Activated naive CD8-positive, alpha-beta T cell treated with anti-CD3 and anti-CD28 coated beads, Interleukin-2, amount 50 U/mL, for 16 hours (primary cell): ENCODE measurements around the gene STOML1.
"Not testable (repeated sequence)": the region's sequence is repeated elsewhere in the genome, so short reads cannot be mapped to it uniquely, and the experiment has no call there.

Experiments used
- DNase-seq: peaks from one replicate; pipeline ENCODE4 v3.0.0-alpha.2; 2020; ENCODE audit warnings: low read depth, low spot score

Gene STOML1

DNA sequence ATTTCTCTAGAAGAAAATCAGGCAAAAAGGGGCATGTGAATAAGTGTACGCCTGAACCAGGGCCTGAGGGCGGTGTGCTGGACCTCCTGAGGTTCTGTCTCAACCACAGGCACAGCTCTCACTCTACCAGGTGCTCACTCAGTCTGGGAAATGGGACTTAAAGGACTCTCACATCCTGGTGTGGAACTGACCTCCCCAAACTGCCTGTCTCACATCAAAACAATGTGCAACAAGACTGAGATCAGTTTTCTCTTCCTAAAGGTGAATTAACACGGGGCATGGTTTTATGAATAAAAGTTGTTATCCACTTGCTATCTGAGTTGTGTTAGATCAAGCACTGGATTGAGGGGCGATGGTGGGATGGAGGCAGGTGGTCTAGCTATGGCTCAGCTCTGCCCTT, 4.8 kb downstream of the STOML1 start:
- DNase-seq: no peak

DNA sequence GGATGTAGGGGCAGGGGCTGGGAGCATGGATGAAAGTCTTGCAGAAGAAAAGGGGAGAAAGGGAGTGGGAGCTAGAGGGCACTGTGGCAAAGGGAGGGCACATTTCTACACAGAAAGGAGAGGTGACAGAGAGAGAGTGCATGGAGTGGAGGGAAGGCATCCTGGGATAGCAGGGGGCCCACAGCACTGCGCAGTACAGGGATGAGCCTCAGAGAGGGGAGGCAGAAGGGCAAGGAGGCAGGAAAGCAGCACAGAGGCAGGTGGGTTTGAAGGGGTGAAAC, 5.4 kb downstream of the STOML1 start:
- DNase-seq: no peak

DNA sequence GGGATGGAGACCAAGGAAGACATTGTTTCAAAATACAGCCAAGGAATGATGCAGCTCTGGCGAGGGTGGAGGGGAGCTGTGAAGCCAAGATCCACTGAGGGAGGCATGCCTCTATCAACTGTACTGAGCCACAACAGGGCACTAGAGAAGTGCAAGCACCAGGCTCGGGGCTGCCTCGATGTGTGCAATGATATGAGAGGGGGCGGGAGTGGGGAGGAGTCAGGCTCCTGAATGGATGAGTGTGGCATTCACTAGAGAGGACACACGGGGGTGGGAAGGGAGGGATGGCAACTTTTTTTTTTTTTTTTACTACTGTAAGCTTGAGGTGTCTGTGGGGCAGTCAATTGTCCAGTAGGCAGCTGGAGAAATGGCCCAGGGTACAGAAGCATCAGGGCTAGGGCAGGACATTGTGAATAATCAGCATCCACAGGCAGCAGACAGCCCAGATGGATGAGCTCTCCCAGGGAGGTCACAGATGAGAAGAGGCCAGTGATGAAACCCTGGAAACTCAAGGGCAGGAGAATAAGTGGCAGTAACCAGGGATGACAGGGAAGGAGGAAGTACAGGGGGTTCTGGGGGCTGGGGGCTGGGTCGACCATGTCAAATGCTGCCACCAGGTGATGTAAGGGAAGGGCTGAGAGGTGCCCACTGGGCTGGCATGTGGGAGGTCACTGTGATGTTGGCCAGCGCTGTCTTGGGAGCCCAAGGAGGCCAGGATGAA, 5.9 kb downstream of the STOML1 start:
- DNase-seq: no peak

DNA sequence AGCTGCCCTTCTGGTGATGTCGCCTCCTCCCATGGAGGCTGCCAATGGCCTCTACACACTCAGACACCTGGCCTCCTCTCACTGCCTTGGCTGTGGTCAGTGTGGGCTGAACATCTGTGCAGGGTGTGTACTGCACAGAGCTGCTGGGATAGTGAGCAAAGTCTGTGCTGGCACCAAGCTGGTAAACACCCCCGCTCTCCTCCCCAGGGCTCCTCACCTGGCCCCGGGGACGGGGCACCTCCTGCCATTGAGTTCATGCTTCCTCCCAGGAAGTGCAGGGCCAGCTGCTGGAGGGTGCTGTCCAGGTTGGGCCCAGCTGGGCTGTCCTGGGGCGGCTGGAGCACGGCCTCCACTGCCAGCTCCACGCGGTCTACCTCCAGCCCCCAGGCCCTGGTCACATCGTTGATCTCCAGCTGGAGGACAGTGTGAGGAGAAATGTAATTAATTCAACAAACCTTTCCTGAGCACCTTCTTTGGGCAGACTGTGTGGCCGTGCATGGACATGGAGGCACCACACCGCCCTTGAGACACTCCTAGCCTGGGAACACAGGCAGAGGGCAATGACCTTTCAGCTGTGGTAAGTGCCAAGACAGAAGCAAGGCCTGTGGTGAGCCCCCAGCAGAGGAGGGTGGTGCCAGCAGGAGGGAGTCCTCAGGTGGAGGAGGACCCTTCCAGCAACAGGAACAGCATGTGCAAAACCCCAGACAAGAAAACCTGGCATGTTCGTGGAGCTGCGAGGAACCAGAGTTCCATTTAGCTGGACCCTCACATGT, 6.8 kb downstream of the STOML1 start:
- DNase-seq: no peak

DNA sequence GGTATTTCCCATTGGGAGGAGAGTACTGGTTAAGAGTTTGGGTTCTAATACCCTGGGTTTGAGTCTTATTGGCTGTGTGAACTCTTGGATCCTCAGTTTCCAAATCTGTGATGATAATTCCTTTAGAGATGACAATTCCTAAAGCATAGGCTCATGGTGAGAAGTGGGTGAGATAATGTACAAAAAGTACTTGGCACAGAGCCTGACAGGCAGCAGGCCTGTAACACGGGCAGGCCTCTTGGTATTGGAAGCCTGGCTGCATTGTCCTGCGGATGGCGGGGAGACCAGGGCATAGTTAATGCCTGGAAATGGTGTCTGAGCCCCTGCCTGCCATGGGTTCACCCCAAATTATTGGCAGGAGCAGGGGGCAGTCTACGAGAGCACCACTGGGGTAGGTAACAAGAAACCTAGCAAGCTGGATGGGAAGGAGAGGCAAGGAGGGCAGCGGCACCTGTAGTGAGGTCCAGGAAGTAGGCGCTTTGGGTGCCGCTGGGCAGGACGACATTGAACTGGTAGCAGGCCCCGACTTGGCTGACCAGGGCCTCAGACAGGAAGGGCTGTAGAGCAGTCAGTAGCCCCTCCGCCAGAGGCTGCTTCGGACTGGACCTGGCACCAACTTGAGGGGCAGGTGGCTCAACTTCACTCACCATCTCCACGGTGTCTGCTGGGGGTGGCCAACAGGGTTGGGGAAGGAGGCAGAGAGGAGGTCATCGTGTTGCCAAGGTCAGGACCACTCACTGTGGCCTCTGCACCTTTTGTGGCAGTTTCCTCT, 7.7 kb downstream of the STOML1 start:
- no peak for DNase-seq

DNA sequence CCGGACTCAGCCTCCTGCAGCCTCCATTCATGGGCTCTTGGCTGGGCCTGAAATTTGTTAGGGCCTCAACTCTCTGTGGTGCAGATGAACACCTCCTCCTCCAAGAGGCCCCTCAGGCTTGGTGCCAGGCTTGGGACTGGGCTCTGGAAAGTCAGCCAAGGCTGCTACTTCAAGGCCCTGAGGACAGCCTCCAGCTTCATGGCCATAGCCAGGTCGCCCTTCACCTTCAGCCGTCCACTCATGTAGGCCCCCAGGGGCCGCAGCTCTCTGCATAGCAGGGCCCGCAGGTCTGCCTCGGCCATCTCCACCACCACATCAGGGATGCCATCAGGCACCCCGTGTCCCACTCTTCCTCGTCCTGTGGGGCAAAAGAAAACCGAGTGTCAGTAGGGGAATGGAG, 8.3 kb downstream of the STOML1 start:
- DNase-seq: no peak

DNA sequence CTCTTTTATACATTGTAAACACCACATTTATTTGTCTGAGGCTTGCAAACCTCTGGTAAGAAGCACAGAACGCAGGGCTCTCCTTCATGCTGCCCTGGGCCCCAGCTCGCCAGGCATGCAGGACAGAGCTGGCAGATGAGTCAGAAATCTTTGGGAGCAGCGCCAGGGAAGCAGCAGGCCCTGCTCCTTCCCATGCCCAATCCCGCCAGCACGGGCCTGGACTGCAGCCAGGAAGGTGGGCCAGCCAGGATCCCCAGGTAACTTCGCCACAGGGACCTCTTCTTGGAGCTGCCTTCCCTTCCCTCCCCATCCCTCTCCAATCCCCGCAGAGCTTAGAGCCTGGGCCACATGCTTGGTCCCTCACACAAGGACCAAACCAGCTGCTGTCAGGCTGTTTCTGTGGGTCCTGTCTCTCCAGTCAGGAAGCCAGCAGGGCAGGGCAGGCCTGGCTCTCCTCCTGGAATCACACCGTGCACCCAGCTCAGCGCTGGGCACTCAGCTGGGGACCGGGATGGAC, 8.8 kb downstream of the STOML1 start:
- DNase-seq: no peak

DNA sequence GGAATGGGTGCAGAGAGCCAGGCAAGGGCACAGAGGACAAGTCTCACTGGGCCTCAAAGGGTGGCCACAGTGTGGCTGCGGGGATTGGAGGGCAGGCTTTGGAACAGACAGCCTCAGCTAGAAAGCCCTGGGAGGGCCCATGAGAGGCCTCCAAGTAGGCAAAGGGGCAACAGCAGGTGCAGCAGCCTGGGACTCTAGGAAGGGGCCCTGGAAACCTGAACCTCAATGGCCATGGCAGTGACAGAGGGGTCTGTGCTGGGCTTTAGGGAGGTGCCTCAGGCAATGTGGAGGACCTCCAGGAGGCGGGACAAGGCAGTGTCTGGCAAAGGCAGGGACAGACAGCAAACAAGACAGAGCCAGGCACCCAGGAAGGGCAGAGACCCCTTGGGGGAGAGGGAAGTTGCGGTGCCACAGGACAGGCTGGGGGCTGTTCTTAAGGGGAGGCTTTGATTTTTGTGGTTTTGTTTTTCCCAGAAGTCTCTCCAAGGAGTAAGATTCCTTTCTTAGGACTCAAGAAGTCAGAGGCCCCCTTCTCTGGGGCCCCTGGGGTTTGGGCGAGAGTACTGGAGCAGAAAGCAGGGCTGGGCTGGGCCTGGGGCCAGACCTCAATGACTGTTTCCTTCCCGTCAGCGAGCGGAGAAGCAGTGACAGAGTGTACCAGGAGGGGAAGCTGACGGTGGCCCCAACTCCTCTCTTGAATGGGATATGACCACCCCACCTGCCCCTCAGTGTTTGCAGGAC, 9.7 kb downstream of the STOML1 start:
- no peak for DNase-seq

DNA sequence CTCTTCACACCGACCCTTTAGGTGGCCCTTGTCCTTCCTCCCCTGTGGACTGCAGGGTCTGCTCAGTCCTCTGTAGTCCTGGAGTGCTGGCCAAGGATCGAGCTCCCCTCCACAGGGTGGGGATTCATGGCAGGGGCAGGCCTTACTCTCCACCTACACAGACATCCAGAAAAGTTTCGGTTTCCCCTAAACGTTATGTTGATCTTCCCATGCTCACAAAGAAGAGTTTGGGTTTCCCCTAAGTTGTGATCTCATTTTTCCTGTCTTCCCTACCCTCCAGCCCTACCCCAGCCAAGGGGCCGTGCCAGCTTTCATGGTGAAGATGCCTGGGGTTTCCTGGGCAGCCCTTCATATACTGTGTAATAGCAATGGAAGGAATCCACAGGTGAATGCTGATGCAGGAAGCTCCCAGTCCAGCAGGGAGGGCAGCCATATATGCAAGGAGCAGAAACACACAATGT, 10.3 kb downstream of the STOML1 start:
- DNase-seq: no peak

DNA sequence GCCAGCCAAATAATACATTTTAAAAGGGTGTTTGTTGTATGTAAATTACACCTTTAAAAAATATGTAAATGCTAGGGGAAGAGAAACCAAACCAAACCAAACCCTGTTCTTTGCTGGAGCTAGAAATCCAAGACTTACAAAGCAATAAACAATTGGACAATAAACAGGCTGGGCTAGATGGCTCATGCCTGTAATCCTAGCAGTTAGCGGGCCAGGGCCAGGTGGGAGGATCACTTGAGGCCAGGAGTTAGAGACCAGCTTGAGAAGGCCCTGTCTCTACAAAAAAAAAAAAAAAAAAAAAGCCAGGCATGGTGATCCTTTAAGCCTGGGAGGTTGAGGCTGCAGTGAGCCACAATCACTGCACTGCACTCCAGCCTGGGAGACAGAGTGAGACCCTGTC, 12.5 kb downstream of the STOML1 start:
- no peak for DNase-seq

DNA sequence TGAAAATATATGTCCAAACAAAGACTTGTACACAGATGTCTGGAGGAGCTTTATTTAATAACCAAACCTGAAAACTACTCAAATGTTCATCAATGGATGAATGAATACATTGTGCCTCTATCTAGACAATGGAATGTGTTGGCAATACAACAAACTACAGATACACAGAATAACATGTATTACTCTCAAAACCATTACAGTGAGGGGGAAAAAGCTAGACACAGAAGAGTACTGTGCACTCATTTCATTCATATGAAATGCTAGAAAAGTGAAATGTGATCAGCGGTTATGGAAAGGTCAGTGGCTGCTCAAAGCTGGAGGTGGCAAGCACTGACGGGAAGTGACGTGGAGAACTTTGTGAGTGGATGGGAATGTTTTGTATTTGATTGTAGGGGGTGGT, 13.2 kb downstream of the STOML1 start:
- no peak for DNase-seq

DNA sequence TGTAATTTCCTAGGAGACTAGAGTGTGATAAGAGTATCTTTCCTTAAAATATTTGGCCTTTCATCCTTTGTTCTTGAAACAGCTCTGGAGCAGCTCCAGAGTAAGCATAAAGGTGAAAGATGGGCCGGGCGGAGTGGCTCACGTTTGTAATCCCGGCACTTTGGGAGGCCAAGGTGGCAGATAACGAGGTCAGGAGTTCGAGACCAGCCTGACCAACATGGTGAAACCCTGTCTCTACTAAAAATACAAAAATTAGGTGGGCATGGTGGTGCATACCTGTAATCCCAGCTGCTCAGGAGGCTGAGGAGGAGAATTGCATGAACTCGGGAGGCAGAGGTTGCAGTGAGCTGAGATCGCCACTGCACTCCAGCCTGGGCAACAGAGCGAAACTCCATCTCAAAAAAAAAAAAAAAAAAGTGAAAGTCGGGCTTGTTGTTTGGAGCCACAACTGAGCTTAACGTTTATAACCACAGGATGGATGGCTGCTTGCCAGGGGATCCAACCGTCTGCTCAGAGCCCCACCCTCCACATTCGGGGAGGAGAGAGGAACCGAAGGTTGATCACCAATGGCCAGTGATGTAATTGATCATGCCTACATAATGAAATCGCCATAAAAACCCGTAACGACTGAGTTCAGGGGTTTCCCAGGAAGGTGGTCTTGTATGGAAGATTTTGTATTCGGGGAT, 16.5 kb downstream of the STOML1 start:
- not testable (repeated sequence) for DNase-seq

DNA sequence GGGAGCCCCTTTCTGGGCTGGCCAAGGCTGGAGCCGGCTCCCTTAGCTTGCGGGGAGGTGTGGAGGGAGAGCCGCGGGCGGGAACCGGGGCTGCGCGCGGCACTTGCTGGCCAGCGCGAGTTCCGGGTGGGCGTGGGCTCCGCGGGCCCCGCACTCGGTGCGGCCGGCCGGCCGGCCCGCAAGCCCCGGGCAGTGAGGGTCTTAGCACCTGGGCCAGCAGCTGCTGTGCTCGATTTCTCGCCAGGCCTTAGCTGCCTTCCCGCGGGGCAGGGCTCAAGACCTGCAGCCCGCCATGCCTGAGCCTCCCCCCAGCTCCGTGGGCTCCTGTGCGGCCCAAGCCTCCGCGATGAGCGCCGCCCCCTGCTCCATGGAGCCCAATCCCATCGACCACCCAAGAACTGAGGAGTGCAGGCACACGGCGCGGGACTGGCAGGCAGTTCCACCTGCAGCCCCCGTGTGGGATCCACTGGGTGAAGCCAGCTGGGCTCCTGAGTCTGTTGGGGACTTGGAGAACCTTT, 18.4 kb downstream of the STOML1 start:
- not testable (repeated sequence) for DNase-seq

DNA sequence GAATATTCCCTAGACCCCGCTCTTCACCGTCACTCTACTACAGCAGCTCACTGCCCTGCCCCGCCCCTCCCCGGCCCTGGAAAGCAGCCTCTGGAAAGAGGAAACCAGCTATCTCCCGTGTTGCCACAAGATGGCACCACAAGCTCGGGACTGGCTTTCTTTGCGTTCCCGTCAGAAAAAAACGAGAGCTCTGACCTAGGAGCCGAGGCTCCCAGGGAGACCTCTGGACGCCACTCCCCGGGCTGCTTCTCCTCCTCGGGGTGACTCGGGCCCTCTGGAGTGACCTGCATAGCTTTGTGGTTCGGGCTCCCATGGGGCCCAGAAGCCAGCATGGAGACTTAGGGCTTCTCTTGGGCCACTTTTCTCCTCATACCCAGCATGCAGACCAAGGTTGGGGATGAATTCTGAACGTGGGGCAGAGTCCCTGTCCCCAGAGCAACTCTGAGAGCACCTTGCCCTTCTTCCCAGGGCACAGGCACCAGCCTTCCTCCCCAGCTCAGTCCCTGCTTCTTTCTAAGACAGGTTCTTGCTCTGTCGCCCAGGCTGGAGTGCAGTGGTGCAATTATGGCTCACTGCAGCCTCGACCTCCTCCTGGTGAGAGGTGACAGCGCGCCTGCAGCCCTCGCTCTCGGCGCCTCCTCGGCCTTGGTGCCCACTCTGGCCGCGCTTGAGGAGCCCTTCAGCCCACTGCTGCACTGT, 19.0 kb downstream of the STOML1 start:
- peak; percentile 65 for DNase-seq

DNA sequence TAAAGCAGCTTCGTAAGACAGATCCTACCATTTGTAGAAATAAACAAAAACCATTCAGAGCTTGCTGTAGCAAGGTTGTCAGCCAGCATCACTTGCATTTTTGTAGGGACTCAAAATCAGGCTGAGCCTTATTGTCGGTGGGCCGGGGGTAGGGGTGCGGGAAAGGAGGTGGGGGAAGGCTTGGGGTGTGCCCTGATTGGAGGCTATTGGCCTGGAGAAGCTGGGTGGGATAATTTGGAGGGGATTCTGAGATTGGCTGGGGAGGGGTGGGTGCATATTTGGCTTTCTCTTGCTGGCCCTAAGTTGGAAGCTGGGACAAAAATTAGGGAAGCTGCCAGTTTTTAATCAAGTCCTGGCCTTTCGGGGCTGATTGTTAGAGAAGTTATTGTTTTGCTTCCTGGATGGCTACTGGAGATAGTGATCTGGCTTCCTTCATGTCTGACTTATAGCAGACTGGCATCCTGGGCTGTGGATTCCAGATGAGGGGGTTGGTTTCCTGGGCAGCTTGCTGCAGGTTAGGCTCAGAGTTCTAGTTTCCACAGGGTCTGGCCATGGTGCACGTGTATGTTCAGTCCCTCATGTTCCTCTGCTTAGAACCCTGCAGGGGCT, 22.8 kb downstream of the STOML1 start:
- no peak for DNase-seq

DNA sequence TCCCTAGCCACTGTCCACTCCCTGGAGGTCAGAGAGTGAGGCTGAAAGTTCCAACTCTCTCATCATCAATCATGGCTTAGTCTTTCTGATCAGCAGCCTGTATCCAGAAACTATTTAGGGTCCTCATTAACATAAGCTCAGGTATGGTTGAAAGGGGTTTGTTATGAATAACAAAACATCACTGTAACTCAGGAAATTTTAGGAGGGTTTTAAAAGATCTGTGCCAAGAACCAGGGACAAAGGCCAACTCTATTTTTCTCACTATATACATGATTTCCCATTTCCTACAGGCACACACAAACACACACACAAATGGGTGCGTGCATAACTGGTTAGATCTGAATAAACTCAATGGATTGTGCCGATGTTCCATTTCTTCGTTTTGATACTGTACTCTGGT, 23.6 kb downstream of the STOML1 start:
- DNase-seq: no peak

DNA sequence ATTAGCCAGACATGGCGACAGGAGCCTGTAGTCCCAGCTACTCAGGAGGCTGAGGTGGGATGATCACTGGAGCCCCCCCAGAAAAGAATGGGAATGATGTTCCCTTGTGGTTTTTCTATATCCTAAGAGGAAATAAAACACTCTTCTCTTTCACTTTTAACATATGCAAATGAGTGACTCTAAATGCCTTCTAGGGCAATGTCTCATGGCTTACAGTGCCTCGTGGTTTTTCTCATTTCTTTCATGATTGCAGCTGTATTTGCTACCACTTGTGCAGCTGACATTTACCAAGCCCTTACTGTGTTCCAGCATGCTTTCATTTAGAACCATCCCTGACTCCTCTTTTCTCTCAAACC, 26.4 kb downstream of the STOML1 start:
- no peak for DNase-seq

DNA sequence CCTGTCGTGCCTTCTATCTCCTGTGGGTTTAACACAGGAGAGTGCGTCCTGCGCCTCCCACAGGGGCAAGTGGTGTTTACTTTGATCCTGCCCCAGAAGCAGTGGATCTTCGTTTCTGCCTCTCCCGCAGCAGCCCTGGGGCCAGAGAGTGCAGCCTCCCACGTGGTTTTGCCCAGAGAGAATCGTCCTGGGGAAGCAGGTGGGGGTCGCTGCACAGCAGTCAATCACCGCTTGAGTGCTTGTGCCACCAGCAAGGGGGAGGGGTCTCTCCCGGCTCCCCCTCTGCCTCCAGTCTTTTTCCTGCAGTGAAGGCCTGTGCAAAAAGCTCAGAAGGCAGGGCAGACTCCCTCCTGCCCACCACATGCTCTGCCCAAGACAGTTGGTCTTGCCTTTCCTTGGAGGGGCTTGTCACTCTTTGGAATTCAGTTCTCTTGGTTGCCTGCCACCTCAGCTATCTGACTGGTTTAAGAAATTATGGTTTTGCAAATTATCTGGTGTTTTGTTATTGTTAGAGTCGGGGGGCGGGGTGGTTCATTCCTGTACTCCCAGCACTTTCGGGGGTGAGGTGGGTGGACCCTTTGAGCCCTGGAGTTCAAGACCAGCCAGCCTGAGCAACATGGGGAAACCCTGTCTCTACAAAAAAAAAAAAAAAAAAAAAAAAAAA, 26.9 kb downstream of the STOML1 start:
- no peak for DNase-seq

DNA sequence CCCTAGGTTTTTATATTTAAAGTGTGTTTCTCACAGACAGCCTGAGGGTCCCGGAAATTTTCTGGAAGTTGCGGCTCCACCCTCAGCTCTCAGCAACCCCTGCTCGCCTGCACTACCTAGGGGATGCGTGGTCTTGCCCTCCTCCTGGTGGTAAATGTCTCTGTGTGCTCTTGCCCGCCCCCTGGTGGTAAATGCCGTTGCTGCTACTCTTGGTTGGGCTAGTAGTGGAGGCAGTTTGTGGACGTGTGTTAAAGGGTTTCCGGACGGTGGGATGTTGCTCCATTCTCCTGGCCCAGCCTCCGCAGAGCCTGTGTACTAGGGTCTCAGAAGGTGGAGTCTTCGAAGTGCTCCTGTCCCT, 27.4 kb downstream of the STOML1 start:
- peak; percentile 75 for DNase-seq

DNA sequence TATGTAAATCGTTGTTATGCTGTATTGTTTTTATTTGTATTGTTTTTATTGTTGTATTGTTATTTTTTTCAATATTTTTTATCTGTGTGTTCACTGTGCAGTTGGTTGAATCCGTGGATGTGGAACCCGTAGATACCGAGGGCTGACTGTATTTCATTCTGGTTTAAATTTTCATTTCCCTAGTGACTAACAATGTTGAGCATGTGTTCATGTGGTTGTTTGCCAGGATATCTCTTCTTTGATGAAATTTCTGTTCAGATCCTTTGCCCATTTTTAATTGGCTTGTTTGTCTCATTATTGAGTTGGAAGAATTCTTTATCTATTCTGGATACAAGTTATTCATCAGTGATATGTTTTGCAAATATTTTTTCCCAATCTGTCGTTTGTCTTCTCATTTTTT, 29.7 kb downstream of the STOML1 start:
- DNase-seq: no peak
